HepG2 (cell line): ENCODE results near the gene SMARCE1. TPM values are rescaled to one million over a fixed set of nuclear protein-coding genes. Genes with fewer than 3 reads are reported as not detected.

Experiments used
- ATF1 ChIP-seq: IDR thresholded peaks from 2 replicates; pipeline ENCODE4 v1.6.1; 2016; ENCODE audit warnings: mild to moderate bottlenecking, control low read depth
- ATF2 ChIP-seq: sonication (generic); formaldehyde crosslinking; IDR thresholded peaks from 2 replicates; pipeline ENCODE4 v1.4.0; 2020; ENCODE audit warnings: missing genetic modification reagents
- ATF7-NPFF ChIP-seq: sonication (generic); formaldehyde crosslinking; IDR thresholded peaks from 2 replicates; pipeline ENCODE4 v1.8.1; 2023; ENCODE audit warnings: mild to moderate bottlenecking, low read depth, missing genetic modification reagents, moderate library complexity
- CEBPG ChIP-seq: IDR thresholded peaks from 2 replicates; pipeline ENCODE4 v1.6.1; 2016
- FIP1L1 ChIP-seq: fragments of 200-400 bp; formaldehyde crosslinking; IDR thresholded peaks from 2 replicates; pipeline ENCODE4 v1.6.1; 2018; ENCODE audit warnings: low read depth, mild to moderate bottlenecking, low read length, moderate library complexity, borderline replicate concordance; ENCODE audit not compliant: insufficient read depth
- IRF2 ChIP-seq: IDR thresholded peaks from 2 replicates; pipeline ENCODE4 v1.6.1; 2018; ENCODE audit warnings: missing genetic modification reagents, missing compliant biosample characterization
- KIAA2018 ChIP-seq: sonication (generic); formaldehyde crosslinking; IDR thresholded peaks from 2 replicates; pipeline ENCODE4 v1.5.0; 2020; ENCODE audit warnings: mild to moderate bottlenecking, missing genetic modification reagents, borderline replicate concordance
- KLF6 ChIP-seq: IDR thresholded peaks from 2 replicates; pipeline ENCODE4 v1.8.0; 2016; ENCODE audit warnings: missing biosample characterization, missing genetic modification reagents
- NR3C1 ChIP-seq: sonication (generic); formaldehyde crosslinking; IDR thresholded peaks from 2 replicates; pipeline ENCODE4 v1.4.0; 2020; ENCODE audit warnings: missing genetic modification reagents
- SMC3 ChIP-seq: IDR thresholded peaks from 2 replicates; pipeline ENCODE4 v1.6.1; 2011; ENCODE audit warnings: low read length, improper control_type of control experiment
- TMF1 ChIP-seq: sonication (generic); formaldehyde crosslinking; IDR thresholded peaks from 2 replicates; pipeline ENCODE4 v1.8.1; 2022; ENCODE audit warnings: low read depth, missing genetic modification reagents
- ZBTB20 ChIP-seq: sonication (generic); formaldehyde crosslinking; IDR thresholded peaks from 2 replicates; pipeline ENCODE4 v1.8.1; 2023; ENCODE audit warnings: missing genetic modification reagents, low read depth, mild to moderate bottlenecking, borderline replicate concordance
- ZBTB7B ChIP-seq: sonication (generic); formaldehyde crosslinking; IDR thresholded peaks from 2 replicates; pipeline ENCODE4 v1.4.0; 2020; ENCODE audit warnings: missing genetic modification reagents
- ZEB1 ChIP-seq: IDR thresholded peaks from 2 replicates; pipeline ENCODE4 v1.6.1; 2012; ENCODE audit warnings: mild to moderate bottlenecking, low read depth, inconsistent platforms; ENCODE audit not compliant: insufficient replicate concordance
- ZNF547 ChIP-seq: sonication (generic); formaldehyde crosslinking; IDR thresholded peaks from 2 replicates; pipeline ENCODE4 v1.5.1; 2020; ENCODE audit warnings: mild to moderate bottlenecking, missing genetic modification reagents
- ZNF777 ChIP-seq: sonication (generic); formaldehyde crosslinking; IDR thresholded peaks from 2 replicates; pipeline ENCODE4 v1.4.0; 2020; ENCODE audit warnings: missing genetic modification reagents
- ZSCAN21 ChIP-seq: sonication (generic); formaldehyde crosslinking; IDR thresholded peaks from 2 replicates; pipeline ENCODE4 v1.8.0; 2022; ENCODE audit warnings: mild to moderate bottlenecking, missing genetic modification reagents, moderate library complexity, borderline replicate concordance
- ZXDC ChIP-seq: sonication (generic); formaldehyde crosslinking; IDR thresholded peaks from 2 replicates; pipeline ENCODE4 v1.5.0; 2020; ENCODE audit warnings: mild to moderate bottlenecking, missing genetic modification reagents
- polyA plus RNA-seq, 8 experiments: library from polyadenylated mRNA; depleted of rRNA in 3 of 8; stranded (reverse) in 7 of 8; unstranded in 1 of 8; fragments of >200 nt; fragmentation: Illumina TruSeq in 4 of 8; extraction: Trizol in 4 of 8; gene quantifications; 2 replicates each; pipeline versions ENCODE4 v1.2.1 to v1.2.3, GENCODE V29; 2011 to 2016; ENCODE audit warnings: low read depth in 4 of 8, missing spikeins in 1 of 8, mixed read lengths in 1 of 8; ENCODE audit not compliant: insufficient read depth in 1 of 8
- total RNA-seq, 5 experiments: library from RNA; depleted of rRNA; stranded (reverse); fragments of >200 nt; fragmentation: Illumina TruSeq; extraction: Trizol; gene quantifications; 2 replicates each; pipeline ENCODE4 v1.2.3, GENCODE V29; 2016; ENCODE audit warnings: low read depth in 1 of 5

SMARCE1 gene
- total and polyA plus RNA-seq, 2 of the 13 experiments (the other 11 are each of a cell fraction or from before 2014, with no cell fraction given) = 43.5 to 127 TPM

- TF ChIP-seq KIAA2018 (no peak), ZBTB7B (CRISPR knock-in tag) (peak; percentile 67), ATF7-NPFF (CRISPR knock-in tag) (peak; percentile 41; the same call in 1 of the 2 replicates), ZBTB20 (peak; percentile 55; the same call in 1 of the 2 replicates), ZNF547 (CRISPR knock-in tag) (peak; percentile 82; the same call in 1 of the 2 replicates), ZEB1 (peak; percentile 63), CEBPG (no peak), ATF1 (CRISPR knock-in tag) (no peak), ZXDC (CRISPR knock-in tag) (no peak), ZSCAN21 (peak; percentile 61; the same call in 1 of the 2 replicates), SMC3 (no peak), KLF6 (CRISPR knock-in tag) (peak; percentile 69), FIP1L1 (peak; percentile 22; the same call in 1 of the 2 replicates), TMF1 (CRISPR knock-in tag) (peak; percentile 11; the same call in 1 of the 2 replicates), IRF2 (CRISPR knock-in tag) (peak; percentile 46; the same call in 1 of the 2 replicates), ZNF777 (CRISPR knock-in tag) (peak; percentile 25; the same call in 1 of the 2 replicates), NR3C1 (no peak), ATF2 (CRISPR knock-in tag) (peak; percentile 17; the same call in 1 of the 2 replicates)
Observed at GRCh38 chr17:40647624-40648383, at the start of gene SMARCE1 (continued).
